ENCODE results near the gene NME7.
"Not testable (repeated sequence)": the region's sequence is repeated elsewhere in the genome, so short reads cannot be mapped to it uniquely, and the experiment has no call there.

NME7 gene

DNA sequence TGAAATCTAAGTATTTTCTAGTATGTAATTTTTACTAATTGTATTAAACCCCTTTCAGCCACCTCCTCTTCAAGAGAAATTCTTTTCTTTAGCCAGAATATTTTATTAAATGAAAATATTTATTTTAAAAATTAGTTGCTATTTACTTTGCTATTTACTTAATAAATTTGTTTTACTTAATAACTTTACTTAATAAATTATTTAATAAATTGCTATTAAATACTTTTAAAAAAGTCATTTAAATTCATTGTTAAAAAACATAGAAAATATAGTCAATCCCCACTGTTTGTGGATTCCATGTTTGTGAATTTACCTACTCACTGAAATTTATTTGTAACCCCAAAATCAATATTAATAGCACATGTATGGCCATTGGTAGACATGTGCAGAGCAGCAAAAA is 155.5 kb downstream of the NME7 start:
- DNase-seq = no peak

DNA sequence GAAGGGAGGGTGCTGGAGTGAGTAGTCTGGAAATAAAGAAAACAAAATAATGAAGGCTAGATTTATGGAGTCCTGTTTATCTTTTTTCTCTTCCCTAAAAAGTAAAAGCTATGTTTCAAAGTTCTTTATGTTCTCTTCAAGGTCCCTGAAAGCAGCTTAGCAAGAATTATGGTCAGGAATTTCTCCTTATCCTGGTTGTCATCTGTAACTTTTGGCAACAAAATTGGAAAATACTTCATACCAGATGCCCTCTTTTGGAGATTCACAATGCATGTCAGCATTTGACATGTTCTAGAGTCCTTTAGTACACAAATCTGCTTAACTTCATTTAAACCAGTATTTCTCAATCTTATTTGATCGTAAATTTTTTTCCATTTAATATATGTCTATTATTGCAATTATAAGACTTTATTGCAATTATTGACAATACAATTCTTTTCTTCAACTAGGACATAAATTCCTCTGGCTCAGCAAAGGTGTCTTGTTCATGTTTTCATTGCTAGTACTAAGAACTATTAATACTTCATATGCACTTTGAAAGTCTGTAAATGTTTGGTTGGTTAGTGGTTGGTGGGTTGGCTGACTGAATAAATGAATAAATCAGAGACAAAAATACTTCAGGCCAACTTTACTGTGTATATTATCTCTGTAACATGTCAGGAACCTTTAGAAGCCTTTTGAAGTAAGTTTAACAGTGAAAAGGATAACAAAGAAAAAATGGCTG is 159.6 kb downstream of the NME7 start:
- DNase-seq = no peak

DNA sequence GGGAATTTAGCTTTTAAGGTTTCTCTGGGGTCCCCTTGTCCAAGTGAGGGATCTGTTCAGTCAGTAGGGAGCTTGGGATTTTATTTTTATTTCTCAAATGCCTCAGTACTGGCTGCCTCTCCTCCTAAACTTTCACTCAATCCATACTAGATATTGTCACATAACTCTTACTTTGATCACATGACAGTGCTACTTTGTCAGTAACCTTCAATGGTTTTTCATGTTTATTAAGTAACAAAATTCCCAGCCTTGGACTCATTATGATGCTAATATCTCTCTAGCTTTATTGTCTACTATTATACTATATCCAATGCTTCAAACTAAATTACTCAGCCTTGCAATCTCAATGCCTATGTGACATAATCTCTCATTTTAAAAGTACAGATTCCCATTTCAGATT is 163.4 kb downstream of the NME7 start:
- no peak for DNase-seq

DNA sequence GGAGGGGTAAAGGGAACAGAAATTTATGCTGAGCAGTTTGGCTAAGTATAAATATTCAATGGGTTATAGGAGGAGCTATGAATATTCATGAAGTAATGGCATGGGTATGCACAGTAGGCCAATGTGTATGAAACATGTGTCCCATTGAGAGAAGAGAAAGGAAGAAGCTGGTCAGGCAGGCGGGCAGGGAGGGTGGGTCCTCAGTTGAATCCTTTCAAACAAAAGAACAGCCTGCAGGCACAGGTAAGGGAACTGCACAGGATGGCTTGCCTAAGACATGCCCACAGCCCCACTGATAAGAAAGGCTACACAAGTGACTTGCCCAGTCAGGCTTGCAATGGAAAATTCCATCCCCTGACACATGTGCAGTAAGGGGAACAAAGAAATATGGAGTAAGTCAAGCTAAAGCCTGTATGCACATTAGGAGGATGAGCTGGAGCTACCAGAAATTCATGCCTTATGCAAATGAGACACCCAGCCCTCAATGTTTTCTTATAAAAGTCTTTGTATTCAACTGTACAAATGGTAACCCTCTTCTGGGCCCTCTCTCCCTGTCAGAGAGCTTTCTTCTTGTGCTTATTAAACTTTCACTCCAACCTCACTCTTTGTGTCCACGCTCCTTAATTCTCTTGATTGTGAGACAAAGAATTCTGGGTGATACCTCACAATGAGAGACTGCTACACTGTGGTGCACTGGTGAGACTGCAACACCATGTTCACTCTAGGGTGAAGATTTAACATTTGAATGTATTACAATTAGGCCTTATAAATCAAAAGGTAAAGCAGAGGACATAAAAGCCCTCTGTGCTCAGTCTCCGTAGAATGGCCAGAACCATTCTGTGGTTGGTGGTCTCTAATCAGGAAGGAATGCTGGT is 164.6 kb downstream of the NME7 start:
- DNase-seq = no peak

DNA sequence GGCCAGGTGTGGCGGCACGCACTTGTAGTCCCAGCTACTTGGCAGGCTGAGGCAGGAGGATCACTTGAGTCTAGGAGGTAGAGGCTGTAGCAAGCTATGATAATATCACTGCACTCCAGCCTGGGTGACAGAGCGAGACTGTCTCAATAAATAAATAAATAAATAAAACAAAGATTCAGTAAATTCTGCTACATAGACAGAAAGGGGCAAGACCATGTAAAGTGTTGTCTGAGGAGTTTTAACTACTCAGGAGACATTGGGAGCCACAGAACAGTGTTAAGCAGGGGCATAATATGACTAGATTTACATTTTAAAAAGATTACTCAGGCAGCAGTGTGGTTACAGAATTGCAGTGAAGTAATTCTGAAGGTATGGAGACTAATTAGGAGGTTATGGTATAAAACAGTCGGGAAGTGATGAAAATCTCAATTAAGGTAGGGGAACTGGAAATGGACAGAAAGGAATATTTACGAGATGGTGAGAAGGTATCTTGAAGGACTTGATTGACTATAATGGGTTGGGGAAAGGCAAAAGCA is 166.4 kb downstream of the NME7 start:
- DNase-seq = no peak

DNA sequence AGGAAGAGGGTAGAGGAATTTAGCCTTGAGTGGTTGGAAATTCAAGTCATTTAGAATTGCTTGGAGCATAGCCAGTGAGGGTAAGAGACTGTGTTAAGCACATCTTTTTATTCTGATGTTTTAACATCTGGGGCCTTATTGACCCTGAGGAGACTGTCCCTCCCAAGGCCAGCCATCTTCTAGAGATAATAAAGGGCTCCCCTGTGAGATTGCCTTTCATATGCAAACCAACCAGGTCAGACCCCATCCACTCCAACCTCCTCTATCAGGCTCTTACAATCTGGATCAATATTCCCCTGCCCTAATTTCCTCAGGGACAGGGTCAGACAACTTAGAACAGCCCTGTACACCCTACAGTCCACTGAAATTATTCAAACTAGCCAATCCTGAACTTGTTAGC is 167.3 kb downstream of the NME7 start:
- no peak for DNase-seq

DNA sequence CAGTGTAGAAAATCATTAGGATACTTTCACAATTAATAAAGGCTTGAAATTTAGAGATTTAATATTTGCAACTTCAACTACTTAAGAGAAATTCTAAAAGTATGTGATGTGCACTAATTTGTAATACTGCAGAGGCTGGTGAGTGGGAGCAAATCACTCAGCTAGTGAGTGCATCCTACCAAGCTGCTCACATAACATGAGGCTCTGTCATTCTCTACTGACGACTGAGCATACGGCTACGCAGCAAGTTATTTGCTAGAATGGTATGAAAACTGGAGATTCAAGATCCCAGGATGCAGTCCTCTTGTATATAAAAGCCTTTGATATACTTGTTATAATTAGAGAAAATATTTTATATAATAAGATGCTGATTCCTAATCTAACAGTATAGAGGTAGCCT is 171.0 kb downstream of the NME7 start:
- no peak for DNase-seq

DNA sequence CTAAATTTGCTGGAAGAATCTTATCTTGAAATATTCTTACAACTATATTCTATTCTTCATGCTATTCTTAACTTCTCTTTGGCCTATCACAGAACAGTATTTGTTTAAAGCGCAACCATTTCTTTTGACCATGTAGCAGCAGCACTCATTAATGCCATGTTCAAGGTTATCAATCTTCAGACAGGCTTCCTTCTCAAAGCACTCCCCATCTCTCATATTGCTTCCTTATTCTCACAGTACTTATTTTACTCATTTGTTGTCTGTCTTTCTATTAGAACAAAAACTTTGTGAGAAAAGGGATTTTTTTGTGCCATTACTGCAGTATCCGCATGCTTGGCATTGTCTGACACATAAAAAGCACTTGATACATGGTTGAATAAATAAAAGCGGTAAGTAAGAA is 171.4 kb downstream of the NME7 start:
- DNase-seq = no peak

DNA sequence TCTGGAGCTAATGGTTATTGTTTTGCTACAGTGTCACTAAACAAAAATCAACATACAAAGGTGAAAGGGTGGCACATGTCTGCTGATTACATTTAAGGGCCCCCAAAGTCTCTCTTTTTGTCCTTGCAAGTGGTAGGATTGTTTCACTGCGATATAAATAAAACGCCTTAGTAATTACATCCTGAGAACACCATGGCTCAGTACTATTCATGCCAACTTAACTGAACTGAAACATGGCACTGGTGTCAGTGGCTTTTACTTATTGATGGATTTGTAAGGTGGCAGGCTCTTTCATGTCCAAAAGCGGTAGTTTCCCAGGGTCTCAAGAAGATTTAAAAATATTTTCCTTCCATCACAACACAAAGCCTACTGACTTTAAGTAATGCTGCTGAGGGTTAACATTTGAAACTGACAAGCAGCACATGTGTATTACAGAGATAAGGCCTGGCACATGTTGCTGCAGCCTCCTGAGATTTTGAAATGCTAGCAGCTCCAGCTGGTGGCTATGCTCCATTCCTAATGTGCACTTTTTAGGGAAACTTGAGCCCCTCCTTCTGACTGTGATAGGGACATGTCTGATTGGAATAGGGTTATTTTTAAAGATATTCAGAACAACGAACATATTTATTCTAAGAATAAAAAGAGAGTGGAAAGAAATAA is 174.3 kb downstream of the NME7 start:
- DNase-seq = no peak

DNA sequence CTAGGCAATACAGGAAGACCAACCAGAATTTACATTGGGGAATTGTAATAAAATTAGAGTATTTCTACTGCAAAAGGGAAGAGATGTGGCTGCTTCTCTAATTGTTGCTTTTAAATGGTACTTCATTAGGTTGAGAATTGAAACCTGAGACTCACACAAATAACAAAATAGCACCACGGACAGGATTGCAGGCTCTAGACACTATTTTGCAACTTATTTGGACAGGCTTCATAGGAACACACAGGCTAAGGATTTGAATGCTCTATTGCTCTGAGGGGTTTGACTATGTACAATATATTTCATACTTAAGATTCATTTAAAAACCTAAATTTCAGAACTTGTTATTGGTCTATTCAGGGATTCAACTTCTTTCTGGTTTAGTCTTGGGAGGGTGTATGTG is 181.5 kb downstream of the NME7 start:
- DNase-seq = no peak

DNA sequence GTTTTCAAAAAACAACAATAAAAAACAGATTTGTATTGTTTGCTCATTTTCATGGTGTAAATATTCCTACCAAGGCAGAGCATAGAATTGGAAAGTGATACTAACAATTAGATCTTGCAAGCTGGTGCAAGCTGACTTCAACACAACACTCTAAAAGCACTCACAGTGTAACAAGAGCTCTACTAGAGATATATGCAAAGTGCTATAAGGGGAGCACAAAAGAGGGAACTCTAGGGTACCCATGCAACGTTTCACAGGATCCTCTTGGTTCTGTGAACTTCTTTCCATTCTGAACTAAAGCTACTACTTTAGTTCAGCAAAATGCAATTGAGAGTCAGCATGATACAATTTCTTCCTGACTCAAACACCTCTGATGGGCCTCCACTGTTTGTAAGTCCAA is 182.8 kb downstream of the NME7 start:
- no peak for DNase-seq

DNA sequence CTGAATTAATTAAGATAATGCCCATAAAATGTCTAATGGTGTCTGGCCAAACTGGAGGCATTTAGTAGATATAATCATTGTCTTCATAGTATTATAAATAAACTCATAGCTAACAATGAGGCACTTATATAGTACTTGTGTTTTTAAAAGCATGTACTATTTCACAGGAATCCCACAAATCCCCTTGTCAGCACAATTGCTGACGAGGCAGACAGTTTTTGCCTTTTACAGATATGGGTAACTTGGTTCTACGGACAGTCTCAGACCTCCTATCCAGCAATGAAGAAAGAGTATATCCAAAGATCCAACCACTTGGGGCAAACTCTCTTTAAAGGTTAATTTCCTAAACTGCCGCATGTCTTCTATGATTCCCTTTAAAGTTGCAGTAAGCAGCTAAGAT is 187.4 kb downstream of the NME7 start:
- no peak for DNase-seq

DNA sequence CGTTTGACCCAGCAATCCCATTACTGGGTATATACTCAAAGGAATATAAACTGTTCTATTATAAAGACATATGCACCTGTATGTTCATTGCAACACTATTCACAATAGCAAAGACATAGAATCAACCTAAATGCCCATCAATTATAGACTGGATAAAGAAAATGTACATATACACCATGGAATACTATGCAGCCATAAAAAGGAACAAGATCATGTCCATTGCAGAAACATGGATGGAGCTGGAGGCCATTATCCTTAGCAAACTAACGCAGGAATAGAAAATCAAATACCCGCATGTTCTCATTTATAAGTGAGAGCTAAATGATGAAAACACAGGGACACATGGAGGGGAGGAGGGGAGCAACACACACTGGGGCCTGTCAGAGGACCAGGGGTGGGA is 188.2 kb downstream of the NME7 start:
- DNase-seq = not testable (repeated sequence)

DNA sequence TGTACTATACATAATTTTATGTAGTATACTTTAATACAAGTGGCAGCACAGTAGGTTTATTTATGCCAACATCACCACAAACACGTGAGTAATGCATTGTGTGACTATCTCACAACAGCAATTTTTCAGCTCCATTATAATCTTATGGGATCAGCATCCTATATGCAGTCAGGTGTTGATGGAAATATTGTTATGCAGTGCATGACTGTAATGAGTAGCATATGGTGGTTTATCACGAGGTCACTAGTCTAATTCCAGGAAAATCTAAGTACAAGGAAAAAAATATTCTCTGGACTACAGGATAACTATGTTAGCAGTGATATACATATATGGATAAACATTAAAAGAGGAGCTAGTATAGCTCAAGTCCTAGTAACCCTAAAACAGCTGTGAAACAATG is 192.1 kb downstream of the NME7 start:
- no peak for DNase-seq

DNA sequence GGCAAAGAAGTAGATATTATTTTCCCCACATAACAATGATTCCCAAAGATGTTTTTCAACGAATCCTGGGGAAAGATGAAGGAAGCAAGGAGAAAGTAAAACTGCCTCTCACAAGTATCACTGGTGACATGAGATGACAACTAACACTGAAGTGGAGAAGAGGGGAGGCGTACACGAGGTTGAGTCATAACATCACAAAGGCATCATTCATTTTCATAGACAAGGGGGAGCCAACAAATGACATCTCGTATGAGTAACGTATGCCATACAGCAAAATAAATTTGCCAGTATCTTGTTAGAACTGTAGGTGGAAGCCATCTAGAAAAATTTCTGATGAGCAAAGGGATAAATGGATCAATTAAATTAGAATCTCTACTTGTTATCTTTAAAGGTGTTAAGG is 204.5 kb downstream of the NME7 start:
- no peak for DNase-seq

DNA sequence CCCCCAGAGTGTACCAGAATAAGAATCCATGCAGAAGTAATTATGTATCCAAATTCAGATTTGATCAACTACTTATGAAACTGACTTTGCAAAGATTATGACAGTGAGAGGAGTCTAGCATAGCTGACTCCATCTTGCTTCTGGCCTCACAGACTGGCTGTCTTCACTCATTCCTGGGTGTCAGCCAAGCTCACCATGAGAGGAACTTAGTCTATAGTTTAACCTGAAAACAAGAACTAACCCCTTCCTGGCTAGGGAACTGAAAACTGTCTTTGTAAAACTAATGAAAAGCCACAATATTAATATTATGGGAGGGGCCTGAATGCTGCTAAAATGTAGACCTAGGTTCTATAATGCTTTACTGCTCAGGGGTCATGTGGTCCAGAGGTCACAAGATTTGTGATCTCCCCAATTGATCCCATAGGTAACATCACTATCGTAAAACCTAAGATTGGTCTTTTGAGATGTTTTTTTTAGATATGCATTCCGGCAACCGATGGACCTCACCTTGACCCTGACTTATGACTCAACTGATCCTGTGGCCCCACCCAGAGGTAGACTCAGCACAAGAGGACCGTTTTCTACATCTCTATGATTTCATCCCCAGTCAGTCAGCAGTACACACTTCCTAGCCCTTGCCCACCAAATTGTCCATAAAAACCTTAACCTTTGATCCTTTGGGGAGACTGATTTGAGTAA is 206.0 kb downstream of the NME7 start:
- no peak for DNase-seq

DNA sequence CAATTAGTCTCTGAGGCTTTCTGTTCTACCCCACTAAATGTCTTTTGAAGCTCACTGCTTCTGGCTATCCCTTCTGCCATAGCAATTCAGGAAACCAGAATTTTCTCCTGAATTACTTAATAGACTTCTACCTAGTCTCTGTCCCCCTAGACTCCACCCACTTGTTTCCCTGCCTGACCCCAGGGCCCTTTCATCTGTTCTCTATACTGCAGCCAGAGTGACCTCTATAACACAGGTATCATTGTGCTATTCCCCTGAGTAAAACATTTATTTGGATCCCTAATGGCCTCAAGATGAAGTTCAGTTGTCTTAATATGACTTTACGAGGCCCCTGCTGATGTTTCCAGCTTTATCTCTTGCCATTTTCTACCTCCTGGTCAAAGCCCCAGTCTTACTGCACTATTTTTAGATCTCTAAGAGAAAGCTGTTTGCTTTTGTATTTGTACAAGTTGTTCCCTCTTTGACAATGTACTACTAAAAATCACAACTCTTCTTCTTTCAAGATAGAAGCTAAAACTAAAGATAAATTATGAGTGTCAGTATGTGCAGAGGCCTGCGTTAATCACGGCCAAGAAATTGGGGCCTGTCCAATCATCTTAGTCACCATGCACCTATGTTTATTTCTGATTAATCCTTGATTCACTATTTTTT is 206.6 kb downstream of the NME7 start:
- DNase-seq = no peak

DNA sequence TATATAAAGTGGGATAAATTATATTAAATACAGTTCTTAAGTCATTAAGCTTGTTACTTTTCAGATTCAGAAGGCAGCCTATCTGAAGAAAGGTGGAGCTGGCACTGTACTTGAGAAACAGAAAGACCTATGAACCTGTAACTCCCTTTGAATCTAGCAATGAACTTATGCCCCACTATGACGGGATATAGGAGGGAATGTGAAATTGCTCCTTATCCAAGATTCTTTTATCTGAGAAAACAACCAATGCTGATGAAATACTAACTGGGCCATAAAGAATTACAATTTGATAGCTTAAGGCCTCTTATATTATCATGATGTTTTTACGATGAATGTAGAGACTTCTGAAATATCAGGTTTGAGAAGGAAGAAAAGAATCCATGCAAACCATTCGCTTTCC is 211.0 kb downstream of the NME7 start:
- DNase-seq = no peak

DNA sequence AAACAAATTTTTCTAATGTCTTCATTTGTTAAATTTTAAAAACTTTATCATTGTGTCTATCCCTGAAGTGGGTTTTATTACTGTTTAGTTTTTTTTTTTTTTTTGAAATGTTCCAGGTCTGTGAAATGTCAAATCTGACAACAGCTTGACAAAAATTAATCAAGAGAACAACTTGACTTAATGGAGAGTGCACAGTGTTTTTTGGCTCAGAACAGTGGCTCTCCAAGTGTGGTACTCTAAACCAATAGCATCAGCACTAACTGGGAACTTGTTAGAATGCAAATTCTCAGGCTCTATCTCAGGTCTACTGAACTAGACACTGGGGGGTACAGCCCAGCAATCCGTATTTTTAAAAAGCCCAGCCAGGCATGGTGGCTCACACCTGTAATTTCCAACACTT is 211.9 kb downstream of the NME7 start:
- DNase-seq = no peak

DNA sequence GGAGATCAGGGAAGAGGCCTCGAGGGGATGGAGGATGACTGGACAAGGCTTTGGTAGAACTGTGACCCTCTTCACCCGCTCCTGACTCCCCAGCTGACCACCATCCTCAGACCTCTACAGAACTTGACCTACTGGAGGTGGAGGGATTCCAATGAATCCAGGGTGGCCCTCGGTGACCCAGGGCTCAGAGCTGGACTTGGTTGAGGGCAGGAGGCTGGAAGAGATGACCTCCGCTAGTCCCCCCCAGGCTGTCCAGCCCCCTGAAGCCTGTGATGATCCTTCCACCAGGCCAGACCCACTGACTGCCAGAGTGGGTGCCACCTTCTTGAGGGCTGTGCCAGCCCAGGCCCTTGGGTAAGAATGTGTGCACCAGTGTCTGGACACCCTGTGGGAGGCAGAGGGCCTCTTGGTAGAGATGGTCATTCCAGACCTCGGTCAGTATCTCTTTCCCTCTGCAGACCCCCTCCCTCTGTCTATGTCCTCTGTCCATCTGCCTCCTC is 216.2 kb downstream of the NME7 start:
- no peak for DNase-seq

DNA sequence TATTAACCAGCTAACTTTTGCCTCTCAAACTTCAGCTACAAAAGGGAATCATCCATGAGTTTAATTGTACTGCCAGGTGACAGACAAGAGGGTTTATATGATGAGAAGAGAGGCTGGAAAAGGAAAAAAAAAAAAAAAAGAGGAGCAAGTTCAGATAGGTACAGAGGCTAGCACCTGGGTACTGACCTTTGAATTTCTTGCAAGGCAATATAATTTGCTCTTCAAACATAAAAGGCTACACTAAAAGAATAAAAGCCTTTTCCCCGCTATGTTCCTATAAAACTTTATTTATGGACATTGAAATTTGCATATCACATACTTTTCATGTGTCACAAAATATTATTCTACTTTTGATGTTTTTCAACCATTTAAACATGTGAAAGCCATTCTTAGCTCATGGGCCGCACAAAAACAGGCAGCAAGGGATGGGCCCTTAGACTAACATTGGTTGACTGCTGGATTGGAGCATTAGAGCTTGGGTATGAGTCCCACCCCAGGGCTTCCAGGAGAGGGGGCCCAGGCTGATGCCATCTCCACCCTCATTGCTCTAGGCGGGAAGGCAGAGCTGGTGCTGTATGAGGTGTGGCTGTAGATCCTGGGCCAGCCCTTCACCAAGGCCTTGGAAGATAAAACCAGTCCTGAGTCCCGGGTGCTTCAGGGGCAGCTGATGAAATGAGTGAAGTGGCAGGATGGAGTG is 216.8 kb downstream of the NME7 start:
- DNase-seq = no peak
